HG02870 (cell line): ENCODE measurements around the gene RPAP3.

Source experiments
- ATAC-seq: cut with Tn5 transposase; IDR thresholded peaks from one replicate; pipeline ENCODE4 v1.9.1; 2021; ENCODE audit warnings: mild to moderate bottlenecking, moderate library complexity; ENCODE audit not compliant: unreplicated experiment

Gene RPAP3, protein sequence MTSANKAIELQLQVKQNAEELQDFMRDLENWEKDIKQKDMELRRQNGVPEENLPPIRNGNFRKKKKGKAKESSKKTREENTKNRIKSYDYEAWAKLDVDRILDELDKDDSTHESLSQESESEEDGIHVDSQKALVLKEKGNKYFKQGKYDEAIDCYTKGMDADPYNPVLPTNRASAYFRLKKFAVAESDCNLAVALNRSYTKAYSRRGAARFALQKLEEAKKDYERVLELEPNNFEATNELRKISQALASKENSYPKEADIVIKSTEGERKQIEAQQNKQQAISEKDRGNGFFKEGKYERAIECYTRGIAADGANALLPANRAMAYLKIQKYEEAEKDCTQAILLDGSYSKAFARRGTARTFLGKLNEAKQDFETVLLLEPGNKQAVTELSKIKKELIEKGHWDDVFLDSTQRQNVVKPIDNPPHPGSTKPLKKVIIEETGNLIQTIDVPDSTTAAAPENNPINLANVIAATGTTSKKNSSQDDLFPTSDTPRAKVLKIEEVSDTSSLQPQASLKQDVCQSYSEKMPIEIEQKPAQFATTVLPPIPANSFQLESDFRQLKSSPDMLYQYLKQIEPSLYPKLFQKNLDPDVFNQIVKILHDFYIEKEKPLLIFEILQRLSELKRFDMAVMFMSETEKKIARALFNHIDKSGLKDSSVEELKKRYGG

DNA sequence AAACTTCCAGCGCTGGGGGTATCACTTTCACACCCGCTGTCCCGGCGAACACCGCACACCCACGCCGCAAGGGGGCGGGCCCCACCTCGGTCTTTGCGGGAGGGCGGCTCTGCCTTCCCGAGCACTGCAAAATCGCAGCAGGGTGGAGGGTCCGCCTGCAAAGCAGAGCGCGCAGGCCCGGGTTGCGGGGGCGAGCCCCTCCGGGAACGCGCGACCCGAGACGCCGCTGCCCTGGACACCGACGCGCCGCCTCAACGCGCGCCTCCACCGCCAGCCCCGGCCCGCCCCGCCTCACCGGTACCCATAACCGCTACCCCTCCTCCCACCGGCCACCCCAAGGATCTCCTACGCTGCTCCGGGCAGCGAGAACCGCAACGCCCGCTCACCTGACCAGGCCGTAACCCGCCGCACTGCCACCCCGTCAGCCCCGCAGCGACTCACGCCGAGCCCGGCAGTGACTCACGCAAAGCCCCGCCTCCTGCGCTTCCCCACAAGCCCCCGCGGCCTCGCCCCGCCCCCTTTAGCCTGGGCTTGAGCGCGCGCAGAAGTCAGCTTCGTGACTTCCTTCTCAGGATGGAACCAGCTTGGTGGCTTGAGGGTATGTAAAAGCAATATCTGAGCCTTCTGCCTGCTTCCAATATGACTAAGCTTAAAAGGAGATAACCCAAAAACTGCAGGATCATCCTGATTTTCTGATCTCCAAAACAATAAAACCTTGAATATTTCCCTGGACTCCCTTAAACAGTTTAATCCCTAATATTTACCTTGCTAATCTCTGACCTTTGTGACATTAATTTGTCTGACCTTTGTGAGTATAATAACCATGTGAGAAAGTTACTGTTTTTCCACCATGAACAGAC, at the start of gene RPAP3:
Gene RPAP3, minus strand, starts transcription at position 465 of the 860 bp plus-strand sequence. CDS start 3,190 bp downstream, outside the sequence.
- ATAC-seq, result peak; percentile 61

DNA sequence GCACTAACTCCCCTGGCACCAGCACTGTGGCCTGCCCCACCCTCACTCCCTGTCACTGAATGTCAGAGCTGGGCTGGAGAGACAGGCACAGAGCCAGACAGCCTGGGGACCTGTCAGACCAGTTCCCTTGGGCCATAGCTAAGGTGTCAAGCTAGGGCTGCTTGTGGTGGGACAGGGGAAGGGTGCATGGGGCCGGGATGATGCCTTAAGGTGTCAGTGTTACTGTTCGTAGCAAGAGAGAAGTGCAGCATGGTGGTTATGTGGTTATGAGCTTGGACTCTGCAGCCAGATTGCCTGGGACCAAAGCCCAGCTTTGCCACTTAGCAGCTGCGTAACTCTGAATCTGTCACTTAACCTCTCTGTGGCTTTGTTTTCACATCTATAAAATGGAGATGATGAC, 49.1 kb upstream of the RPAP3 start:
- ATAC-seq, result peak; percentile 5

DNA sequence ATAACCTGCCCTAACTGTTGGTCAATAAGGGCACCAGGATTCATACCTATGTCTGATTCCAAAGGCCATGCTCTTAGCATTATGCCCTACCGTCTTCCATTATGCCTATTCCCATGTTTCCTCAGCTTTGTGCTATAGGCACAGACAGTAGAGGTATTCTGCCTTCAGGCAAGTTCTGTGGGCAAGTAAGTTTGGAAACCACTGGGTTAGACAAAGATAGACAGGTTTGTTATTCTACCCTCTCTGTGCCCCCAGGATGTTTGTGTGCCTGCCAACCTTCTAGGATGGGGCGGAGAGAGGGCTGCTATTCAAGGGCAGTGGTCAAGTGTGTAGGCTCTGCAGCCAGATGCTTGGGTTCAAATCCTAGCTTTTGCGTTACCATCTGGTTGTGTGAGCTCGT, 48.3 kb upstream of the RPAP3 start:
- no peak for ATAC-seq

DNA sequence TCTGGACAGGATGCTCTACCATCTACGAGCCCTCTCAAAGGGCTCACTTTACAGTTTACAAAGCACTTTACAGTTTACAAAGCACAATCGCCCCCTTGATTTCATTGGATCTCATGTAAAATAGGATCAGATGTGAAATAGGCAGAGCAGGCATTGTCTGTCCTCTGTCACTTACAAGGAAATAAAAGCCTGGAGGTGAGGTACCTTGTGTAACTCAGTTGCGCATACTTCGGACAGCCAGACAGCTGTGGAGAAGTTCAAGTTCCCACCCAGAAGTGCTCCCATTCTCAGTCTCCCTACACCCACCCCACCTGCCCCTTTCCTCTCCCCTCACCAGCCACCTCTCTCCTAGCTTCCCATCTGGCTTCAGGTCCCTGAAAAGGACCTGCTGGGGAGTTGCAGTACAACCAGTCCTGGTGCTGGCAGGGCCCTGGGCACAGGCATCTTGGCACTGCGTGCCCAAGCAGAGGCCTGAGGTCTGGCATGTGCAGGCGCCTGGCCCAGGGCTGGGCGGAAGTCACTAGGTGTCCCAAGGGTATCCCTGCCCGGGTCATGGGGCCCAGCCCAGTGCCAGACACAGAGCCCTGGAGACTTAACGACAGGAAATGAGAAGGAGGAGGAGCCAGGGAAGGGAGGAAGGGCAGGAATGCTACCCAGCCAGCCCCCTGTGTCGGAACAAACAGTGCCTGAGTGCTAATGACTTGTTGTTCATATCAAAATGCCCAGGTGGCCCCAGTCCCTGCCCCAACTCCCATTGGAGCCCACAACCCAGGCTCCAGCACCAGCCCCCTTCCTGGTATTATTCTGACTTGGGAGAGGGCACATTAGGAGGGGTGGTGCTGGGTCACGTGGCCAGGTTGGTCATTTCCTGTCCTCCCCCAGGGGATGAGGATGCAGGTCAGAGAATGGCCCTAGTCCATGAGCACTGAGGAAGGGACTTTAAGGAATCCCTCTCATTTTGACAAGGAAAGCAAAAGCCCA, 47.5 kb upstream of the RPAP3 start:
- no peak for ATAC-seq

DNA sequence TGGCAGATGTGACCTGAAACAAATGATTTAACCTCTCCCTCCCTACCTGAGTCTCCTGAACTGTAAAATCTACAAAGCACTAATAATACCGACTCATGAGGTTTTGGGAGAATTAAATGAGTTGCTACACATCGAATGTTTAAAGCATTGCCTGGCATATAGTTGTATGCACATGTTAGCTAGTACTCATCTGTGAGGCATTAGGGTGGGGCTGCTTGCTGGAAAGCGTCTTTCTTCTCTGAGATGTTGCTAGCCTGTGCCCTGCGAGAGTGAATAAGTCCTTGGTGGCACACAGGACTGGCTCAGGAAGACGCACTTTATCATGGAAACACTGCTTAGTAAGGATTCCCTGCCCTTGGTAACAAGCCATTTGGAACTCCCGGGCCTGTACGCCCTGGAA, 46.7 kb upstream of the RPAP3 start:
- no peak for ATAC-seq

DNA sequence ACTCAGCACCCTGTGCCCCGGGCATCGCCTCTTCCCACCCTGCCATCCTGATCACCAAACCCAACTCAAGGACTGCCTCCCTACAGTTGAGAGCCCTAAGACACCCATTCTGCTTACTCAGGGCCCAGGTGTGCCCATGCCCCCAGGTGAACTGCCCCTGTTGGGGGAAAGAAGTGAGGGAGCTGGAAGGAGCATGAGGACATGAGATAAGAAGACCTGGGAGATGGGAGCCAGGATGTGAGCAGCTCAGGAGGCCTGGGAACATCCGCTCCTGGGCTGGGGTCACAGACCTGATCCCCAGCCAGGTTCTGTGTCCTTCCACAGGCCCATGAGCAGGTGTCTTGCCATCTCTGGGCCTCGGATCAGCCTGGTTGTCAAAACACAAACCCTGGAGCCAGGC, 46.3 kb upstream of the RPAP3 start:
- ATAC-seq, result no peak

DNA sequence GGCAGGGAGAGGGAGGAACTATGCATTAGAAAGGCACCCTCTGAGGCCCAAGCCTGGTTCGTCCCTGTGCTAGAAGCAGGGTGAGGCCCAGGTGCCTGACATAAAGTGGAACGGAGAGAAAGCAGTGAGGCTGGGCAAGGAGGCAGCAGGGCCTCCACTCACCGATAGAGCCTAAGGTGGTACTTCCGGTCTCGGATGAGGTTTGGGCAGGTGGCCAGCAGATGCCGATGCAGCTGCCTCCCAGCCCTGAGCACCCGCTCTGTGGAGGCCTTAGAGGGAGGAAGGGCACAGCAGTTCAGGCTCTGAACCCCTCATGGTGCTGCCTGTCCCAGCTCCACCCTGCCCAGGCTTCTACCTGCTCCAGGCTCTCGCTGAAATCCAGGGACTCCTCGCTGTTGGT, 45.7 kb upstream of the RPAP3 start:
- ATAC-seq, result no peak

DNA sequence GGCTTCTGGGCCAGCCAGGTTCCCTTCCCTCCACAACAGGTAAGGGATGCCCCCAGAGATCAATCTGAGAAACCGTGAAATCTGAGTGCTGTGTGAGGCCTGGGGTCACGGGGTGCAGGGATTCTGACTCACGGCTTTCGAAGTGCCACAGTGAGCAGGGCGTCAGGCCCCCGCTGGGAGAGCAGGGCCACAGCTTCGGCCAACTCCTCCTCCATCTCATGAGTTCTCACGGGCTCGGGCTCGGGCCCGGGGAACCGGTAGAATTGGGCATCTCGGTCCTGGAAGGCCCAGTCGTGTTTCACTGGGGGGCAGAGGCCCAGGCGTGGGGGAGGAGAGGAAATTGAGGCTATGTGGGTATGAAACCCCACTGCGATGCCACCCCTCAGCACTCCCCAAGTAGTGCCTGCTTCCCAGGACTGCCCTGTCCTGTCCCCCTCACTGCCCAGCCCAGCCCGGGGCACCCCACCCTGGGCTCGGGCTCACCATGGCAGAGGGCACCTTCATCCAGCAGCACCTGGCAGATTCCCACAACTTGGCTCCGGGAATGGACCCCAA, 45.2 kb upstream of the RPAP3 start:
- no peak for ATAC-seq

DNA sequence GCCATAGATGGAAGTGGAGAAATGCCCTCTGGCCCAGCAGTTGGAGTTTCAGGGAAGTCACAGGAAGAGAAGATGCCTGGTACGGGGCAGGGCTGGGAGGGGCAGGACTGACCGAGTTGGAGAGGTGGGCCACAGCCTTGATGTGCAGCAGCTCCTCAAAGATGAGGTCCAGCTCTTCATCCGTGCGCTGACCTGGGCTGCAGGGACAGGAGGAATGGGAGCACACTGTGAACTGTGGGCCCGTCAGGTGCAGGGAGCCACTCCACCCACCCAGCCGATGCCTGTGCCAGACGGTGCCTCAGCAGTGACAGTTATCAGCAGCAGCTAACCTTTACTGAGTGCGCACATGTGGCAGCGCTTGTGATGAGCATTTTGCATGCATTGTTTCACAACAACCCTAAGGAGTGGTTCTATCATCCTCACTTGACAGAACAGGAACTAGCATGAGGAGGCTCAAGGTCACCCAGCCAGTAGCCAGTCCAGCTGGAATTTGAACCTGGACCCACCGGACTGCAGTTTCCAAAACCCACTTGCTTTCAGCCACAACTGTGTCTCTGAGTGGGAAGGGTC, 44.5 kb upstream of the RPAP3 start:
- ATAC-seq, result no peak

DNA sequence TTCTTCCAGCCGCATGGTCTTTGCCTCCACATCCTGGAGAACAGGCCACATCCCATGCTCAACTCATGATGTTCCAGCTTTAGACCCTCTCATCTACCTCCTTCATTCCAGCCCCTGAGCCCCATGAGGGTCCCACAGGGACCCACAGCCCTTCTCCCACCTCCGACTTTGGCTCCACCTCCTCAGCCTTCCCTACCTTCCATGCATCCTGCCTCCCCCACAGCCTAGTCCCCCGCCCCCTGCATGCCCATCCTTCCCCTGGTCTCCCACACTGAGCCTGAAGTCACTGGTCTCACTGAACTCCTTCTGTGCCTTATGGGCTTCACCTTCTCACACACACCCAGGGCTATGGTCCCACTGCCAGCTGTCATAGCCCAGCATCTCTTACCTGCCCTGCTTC, 43.1 kb upstream of the RPAP3 start:
- no peak for ATAC-seq

DNA sequence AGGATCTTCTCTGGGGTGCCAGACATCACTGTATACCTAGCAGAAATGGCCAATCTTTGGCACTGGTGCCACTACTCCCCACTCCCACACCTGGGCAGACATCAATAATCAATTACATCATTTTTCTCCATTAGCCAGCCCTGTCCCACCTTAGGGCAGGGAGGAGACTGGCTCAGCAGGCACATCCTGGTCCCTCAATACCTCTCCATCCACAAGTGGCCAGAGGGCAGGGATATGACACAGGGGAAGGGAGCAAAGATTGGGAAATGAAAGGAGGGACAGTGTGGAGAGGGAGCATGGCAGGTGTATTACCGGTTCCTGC, 42.6 kb upstream of the RPAP3 start:
- ATAC-seq, result no peak

DNA sequence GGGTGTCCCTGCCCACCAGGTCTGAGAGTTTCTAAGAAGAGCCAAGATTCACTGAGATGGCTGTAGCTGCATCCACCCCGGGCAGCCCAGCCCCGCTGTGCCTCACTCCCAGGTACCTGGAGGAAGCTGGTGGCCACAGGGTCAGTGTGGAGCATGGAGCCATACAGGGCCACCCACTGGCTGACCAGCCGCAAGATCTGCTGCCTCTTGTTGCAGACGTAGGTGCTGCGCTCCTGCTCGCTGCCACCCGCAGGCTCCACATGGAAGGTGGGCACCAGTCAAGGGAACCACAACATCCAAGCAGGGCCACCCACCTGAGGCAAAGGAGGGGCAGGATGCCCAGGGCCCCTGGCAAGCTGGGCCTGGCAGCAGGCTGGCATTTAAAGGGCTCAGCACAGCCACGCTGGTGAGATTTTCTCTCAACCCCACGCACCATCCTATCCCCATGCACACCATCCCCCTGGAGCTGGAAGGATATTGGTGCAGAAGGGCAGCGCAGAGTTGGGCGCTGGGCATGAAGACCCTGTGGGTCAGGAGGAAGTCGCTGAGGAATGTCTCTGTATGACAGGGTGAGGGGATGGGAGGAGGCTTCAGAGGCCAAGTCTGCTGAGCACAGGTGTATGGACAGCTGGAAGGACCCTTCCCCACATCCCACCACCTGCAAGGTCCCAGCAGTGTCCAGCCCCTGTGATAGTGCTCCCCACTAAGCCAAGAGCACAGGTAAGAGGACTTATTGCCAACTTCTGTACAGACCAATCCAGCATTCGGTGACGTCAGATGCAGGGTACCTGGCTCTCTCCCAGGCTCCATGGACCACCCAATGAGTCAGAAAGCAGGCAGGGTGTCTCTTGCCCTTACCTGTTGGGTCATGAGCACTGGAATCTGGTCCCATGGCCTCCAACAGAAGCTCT, 42.0 kb upstream of the RPAP3 start:
- ATAC-seq, result no peak

DNA sequence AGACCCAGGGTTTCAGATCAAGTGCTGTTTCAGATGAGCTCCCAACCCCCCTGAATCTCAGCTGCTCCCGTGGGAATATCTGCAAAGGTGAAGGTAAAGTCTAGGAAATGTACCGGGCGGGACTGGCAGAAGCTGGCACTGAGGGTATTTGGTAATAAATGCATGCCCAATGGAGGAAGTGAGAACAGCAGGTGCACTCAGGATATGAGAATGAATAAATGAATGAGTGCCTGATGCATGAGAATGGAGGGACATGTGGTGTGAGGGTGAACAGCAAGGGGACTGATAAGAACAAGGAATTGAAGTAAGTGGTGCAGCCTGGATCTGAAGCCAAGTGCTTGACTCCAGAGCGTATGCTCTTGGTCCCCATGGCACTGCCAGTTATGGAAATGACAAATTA, 41.3 kb upstream of the RPAP3 start:
- no peak for ATAC-seq

DNA sequence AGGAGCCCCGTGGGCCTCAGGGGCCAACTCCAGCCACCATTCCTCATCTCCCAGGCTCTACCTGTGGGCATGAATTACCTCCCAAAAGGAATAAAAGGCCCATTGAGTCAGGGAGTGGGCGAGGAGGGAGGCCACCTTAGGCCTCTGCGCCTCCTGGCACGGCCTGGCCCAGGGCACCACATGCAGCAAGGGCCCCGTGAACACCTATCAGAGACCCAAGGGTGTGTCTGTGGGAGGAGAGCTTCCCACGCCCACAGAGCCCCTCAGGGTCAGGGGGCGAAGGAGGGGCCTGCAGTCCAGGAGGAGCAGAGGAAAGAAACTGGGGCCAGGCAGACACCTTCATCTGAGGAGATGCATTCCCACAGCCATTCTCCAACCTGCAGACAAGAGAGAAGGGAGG, 40.7 kb upstream of the RPAP3 start:
- no peak for ATAC-seq

DNA sequence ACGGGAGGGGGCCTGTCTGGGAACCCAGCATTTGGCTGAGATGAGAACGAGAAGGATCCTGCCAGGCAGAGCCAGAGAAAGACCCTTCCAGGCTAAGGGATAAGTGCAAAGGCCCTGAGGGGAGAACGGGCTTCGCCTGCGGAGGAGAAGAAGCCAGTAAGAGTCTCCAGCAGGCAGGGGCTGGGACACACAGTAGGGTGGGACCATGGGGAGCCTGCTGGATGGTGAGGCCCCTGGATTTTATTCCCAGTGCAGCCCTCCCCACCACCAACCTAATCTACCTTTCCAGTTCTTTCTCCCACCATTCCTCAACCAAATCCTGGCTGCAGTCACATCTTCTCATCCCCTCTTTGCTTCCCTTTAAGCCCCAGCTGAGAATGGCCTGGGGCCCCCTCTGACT, 40.2 kb upstream of the RPAP3 start:
- ATAC-seq, result no peak

DNA sequence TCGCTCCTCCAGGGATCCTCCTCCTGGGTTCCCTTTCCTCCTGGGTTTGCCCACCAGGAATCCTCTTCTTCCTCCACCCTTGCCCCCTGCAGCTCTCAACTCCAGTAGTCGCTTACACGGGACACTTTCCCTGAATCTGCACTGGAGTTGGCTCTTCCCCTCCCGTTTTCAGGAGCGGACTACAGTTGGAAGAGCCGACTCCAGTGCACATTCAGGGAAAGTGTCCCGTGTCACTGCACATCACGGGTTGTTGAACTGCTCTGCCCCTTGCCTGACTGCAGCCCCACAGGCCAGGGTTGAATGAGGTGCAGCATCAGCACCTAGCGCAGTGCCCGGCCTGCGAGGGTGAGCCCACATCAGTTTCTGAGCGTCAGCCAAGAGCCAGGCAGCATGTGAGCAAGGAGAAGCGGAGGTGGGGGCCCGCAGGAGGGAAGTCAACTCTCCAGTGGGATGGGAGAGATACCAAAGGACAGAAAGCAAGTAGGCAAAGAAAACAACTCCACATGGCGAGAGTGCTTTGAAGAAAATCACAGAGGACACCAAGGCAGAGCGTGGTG, 39.7 kb upstream of the RPAP3 start:
- ATAC-seq, result no peak

DNA sequence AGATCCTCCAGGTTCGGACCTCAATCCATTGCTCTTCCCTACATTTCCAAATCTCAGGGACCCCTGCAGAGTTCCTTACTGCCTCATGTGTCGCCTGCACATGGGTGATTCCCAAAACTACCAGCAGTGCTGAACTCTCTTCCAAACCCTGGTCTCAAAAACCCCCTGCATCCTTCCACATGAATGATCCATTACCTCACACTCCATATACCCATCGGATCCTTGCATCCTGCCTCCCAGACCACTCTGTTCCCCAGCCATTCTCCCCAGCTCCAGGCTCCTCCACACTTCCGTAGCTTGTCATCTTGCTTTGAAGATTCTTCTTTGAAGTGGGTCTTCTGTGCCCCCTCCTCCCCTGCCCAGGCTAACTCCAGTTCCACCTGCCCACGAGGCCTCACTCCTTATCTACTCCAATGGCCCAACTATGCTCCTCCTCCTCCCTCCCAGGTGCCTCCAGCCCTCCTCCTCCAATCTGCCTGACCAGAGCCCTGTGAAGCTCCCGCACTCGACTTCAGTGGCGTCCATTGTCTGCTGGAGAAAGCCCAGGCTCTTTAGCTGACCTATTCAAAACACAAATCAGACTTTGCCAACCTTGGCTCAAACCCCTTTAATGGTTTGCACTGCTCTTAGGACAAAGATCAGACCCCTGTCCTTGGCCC, 39.1 kb upstream of the RPAP3 start:
- no peak for ATAC-seq

DNA sequence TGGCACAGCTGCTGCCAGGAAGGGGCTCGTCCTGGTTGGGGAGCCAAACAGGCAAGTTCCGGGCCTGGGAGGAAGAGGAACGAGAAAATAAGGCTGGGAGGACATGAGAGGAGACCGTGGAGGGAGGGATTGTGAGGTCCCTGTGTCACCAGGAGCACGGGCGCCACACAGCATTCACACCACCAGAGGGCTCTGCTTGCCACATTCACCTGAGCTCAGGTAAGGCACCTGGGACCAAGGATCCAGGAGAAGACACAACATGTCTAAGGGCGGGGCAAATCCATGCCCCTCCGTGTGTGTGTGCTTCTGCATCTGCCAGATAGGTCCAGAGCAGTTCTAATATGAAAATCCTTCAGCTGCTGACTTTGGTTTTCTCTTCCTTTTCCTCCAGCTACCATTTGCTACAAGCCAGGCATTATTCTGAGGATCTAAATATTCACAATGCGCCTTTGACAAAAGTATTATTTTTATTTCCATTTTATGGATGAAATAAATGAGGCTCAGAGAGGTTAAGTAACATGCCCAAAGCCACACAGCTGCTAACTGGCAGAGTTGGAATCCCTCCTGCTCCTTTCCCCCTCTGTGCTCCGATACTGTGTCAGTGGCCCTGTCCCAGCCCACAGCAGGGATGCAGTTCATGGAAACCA, 38.3 kb upstream of the RPAP3 start:
- ATAC-seq, result no peak
